ENCODE measurements around the gene LRRC74B. TPM values are rescaled to one million over a fixed set of nuclear protein-coding genes. Genes with fewer than 3 reads are reported as not detected.

Gene LRRC74B
- total and polyA plus RNA-seq, 2 of the 4 experiments (the other 2 are of a cell fraction): not detected

DNA sequence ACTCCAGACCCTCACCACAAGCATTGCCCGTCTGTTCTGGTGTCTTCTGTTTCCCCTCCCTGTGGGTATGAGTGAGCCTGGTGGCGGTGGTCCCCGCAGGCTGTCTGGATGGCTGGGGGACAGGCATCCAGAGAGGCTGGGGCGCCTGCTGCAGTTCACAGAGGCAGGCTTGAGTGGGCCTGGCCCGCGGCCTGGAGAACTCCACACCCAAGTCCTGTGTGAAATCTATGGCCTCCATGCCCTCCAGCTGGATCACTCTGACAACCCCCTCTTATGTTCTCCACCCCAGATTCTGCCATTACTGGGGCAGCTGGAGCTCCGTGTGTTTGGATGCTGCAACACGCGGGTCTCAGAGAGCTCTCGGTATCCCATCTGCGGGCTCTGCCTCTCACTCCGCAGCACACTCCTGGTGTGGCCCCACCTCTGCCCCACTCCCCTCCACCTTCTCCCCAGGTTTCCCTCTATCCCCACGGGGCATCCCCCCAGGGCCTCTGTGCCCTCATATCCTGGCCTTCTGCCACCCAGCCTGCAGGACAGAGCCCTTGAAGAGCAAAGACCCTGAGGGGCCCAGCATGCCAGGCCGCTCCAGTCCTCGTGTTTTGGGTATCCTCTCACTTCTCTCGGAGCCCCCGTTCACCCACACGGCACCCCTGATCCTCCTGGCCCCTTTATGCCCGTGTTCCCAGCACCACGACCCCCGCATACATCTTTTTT, 31.3 kb downstream of the LRRC74B start:
- no peak overlapping the region for H2BK15ac ChIP-seq (ENCODE audit: low read depth, low read length)
- no peak overlapping the region for H3K23ac ChIP-seq (ENCODE audit: low read depth, low read length)
- H2BK5ac ChIP-seq (ENCODE audit: low read depth, low read length, poor library complexity, severe bottlenecking): no peak overlapping the region
- no peaks in the 10 kb centered on the region for H3K36me3 ChIP-seq (ENCODE audit: control insufficient read depth, insufficient read depth, low read length)
- peaks cover 3% of the 10 kb centered on the region for H3K4me1 ChIP-seq (ENCODE audit: control insufficient read depth, insufficient read depth, low read length)
- no peak overlapping the region for H3K14ac ChIP-seq (replicated peaks; ENCODE audit: low read depth, low read length)
- H3K9me3 ChIP-seq (ENCODE audit: control insufficient read depth, insufficient read depth, low read length): peaks cover 4% of the 10 kb centered on the region; the same call in 1 of the 2 replicates
- in situ Hi-C loops (cut with MboI; ENCODE audit: low sequenced_read_pairs) (no loop called here), dilution Hi-C loops (cut with HindIII; ENCODE audit: low sequenced_read_pairs, unreplicated experiment) (no loop called here), intact Hi-C loops (cut with micrococcal nuclease) (no loop called here)
- H3K27ac ChIP-seq (ENCODE audit: insufficient read depth, low read length): no peak overlapping the region
- H3K4me2 ChIP-seq (ENCODE audit: low read depth, low read length): no peak overlapping the region
- ChIA-PET POLR2A (ENCODE audit: unreplicated experiment) (no interaction called here), CTCF (no interaction called here)
- H2AFZ ChIP-seq (replicated peaks; ENCODE audit: low read length, poor library complexity): no peak overlapping the region
- no peak overlapping the region for H4K5ac ChIP-seq (ENCODE audit: low read depth, low read length)
- no peak overlapping the region for H3K9ac ChIP-seq (ENCODE audit: low read depth, low read length)
- H3K56ac ChIP-seq (ENCODE audit: extremely low read depth, insufficient read depth, low read length): no peak overlapping the region
- no peak overlapping the region for H3K18ac ChIP-seq (ENCODE audit: low read depth, low read length)
- H4K91ac ChIP-seq (ENCODE audit: insufficient read depth, low read depth, low read length): no peak overlapping the region
- no peak for ATAC-seq (ENCODE audit: low read depth)
- DNase-seq: no peak
- no peak overlapping the region for H2BK120ac ChIP-seq (ENCODE audit: low read depth, low read length)
- no peak for TF ChIP-seq CHD1 (IDR thresholded peaks at IDR 0.05; ENCODE audit: low read depth, low read length)
- no peak for TF ChIP-seq MAFK (IDR thresholded peaks at IDR 0.05; ENCODE audit: low read depth, low read length)
- H2BK20ac ChIP-seq (ENCODE audit: low read depth, low read length): no peak overlapping the region
- no peak overlapping the region for H3K4me3 ChIP-seq (ENCODE audit: insufficient read depth, low read depth, low read length)
- H3K4ac ChIP-seq (ENCODE audit: low read depth, low read length): no peak overlapping the region
- no peak overlapping the region for H2AK5ac ChIP-seq (ENCODE audit: low read depth, low read length)
- H3K79me1 ChIP-seq (ENCODE audit: low read depth in 1 of 2, low read length in 2 of 2): no peaks in the 10 kb centered on the region
- no TSS peak for BruUV-seq (replicated peaks)
- H2AK9ac ChIP-seq (replicated peaks; ENCODE audit: low read depth, low read length, poor library complexity): no peak overlapping the region
- H3K9me1 ChIP-seq (ENCODE audit: insufficient read depth, low read length): peaks cover 5% of the 10 kb centered on the region; the same call in 1 of the 2 replicates
- WGBS, 2 experiments (ENCODE audit: extremely low coverage in 2 of 2, insufficient read length in 1 of 2): 82% methylated on average over 6 of the region's 21 CpGs; no CpG with 5 or more reads in 1 of the 2 experiments
- H4K20me1 ChIP-seq (ENCODE audit: insufficient read depth, low read length): no peaks in the 10 kb centered on the region
- H4K8ac ChIP-seq (ENCODE audit: low read depth in 2 of 2, low read length in 2 of 2): no peak overlapping the region
- H3K27me3 ChIP-seq (ENCODE audit: control insufficient read depth, insufficient read depth, low read length): no peaks in the 10 kb centered on the region

Measured in IMR-90 (cell line).